Esophagus muscularis mucosa (tissue), 3 donors: Measurements from ENCODE around the gene ZBTB38.

Experiments
- CTCF ChIP-seq, 3 experiments: fragments of 200-600 bp in 2 of 3; fragments of 450-650 bp in 1 of 3; sonication (generic) in 2 of 3; IDR thresholded peaks; one replicate each; pipeline ENCODE4 v1.5.1; 2017 to 2019; ENCODE audit warnings: antibody characterized with exemption in 3 of 3, mild to moderate bottlenecking in 2 of 3, moderate library complexity in 1 of 3
- POLR2A ChIP-seq: fragments of 450-650 bp; IDR thresholded peaks from one replicate; pipeline ENCODE4 v1.6.1; 2017; ENCODE audit warnings: antibody characterized with exemption, moderate library complexity, mild to moderate bottlenecking, low read depth
- POLR2AphosphoS5 ChIP-seq, 2 donors: sonication (generic); formaldehyde crosslinking; IDR thresholded peaks; one replicate each; pipeline ENCODE4 v1.6.1; 2017; ENCODE audit warnings: antibody characterized with exemption in 2 of 2

DNA sequence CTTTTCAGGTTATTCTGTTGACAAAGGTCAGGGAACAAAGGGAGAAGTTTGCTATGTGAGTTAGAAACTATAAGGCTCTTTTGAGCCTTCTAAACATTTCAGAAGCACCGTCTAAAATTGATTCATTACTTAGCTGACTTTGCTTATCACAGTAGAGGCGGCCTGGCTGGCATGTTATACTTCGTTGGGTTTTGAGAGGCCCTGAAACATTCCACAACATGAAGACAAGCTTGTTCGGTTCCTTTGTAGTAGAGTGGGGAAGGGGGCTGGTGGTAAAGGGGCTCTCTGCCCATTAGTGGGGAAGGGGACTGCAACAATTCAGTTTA, 23.6 kb downstream of the ZBTB38 start:
- no peak for TF ChIP-seq CTCF (IDR thresholded peaks at IDR 0.05)
- no peak for TF ChIP-seq POLR2AphosphoS5 (IDR thresholded peaks at IDR 0.05)
- no peak for TF ChIP-seq POLR2A
